Tongue (tissue), 2 donors: ENCODE results near the gene PDE4D. TPM values are rescaled to one million over a fixed set of nuclear protein-coding genes. Genes with fewer than 3 reads are reported as not detected.
"Not testable (repeated sequence)": the region's sequence is repeated elsewhere in the genome, so short reads cannot be mapped to it uniquely, and the experiment has no call there.

Source experiments
- DNase-seq: peaks from one replicate; pipeline ENCODE4 v3.0.0-alpha.2; 2015
- total RNA-seq: library from RNA; depleted of rRNA; stranded (reverse); fragments of >200 nt; gene quantifications from one replicate; pipeline ENCODE4 v1.2.3, GENCODE V29; 2014

The PDE4D gene
- total RNA-seq, 1 donor from 2014 or later, result 189 TPM

- DNase-seq, result no peak
These were observed 568.5 kb downstream of the PDE4D start for GRCh38 chr5:59325070-59325469.

DNA sequence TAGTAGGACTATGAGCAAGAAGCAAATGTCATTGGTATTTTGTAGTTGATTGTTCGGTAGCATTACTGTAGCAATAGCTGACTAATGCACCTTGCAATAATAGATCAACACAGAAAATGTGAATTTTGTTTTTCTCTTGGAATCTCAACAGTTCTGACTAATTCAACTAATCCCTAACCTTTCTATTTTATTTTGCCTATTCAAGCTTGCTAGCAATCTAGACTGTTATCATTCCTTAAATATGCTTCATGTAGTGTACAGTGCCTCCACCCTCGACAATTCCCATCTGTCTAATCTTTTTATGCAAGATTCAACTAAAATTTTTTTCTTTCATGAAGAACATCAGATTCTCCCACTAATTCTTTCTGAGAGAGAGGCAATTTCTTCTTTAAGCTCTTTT, 570.6 kb downstream of the PDE4D start:
- no peak for DNase-seq

GRCh38 chr5:59322058-59322457, 571.5 kb downstream of the PDE4D start:
- no peak for DNase-seq

DNA sequence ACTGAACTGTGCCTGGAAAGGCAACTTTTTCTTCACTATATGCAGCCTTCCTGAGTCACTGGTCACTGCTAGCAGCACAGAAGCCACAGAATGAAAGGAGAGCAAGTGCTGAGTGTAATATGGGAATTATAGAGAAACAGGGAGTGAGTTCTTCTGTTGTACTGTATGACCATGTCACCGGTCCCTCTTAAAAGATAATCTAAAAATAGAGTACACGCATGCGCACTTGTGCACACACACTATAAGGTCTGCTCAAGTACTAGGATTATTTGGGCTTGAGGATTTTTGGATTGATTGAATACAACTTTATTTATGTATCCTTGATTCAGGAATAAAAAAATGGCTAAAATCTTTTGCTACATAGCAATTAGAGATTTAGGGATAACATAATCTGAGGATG, 571.9 kb downstream of the PDE4D start:
- peak; percentile 41 for DNase-seq

DNA sequence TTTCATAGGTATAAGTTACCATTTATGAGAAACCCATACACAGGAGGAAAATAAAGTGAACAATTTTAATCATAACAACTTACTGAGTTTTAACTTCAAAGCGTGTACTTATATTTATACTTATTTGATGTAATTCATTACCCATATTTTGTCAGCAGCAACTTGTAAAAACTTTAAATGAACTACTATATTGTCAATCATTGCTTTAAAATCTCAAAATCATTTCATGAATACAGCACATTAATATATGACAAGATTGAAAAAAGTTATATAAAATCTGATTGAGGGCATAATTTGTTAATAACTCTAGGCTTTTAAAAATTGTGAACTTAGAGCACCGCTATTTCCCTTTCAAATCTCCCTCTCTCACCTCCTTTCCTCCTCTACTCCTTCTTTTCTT, 573.1 kb downstream of the PDE4D start:
- DNase-seq, result no peak

- peak; percentile 57 for DNase-seq
These were observed 574.3 kb downstream of the PDE4D start for GRCh38 chr5:59319250-59319649.

GRCh38 chr5:59317774-59318205, 575.7 kb downstream of the PDE4D start:
- no peak for DNase-seq

- DNase-seq, result peak; percentile 90
These were observed 576.3 kb downstream of the PDE4D start for GRCh38 chr5:59317023-59317773.

- no peak for DNase-seq
These were observed 581.3 kb downstream of the PDE4D start for GRCh38 chr5:59312223-59312622.

GRCh38 chr5:59308685-59309084, 584.8 kb downstream of the PDE4D start:
- not testable (repeated sequence) for DNase-seq

DNA sequence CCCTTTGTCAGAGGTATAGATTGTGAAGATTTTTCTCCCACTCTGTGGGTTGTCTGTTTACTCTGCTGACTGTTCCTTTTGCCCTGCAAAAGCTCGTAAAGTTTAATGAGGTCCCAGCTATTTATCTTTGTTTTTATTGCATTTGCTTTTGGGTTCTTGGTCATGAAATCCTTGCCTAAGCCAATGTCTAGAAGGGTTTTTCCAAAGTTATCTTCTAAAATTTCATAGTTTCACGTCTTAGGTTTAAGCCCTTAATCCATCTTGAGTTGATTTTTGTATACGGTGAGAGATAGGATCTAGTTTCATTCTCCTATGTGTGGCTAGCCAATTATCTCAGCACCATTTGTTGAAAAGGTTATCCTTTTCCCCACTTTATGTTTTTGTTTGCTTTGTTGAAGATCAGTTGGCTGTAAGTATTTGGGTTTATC, 590.2 kb downstream of the PDE4D start:
- DNase-seq, result not testable (repeated sequence)

DNA sequence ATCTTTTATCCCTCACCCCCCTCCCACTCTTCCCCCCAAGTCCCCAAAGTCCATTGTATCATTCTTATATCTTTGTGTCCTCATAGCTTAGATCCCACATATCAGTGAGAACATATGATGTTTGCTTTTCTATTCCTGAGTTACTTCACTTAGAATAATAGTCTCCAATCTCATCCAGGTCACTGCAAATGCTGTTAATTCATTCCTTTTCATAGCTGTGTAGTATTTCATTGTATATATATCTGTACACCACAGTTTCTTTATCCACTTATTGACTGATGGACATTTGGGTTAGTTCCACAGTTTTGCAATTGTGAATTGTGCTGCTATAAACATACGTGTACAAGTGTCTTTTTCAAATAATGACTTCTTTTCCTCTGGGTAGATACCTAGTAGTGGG, 591.0 kb downstream of the PDE4D start:
- not testable (repeated sequence) for DNase-seq

- no peak for DNase-seq
These were observed 591.8 kb downstream of the PDE4D start for GRCh38 chr5:59301727-59302126.

DNA sequence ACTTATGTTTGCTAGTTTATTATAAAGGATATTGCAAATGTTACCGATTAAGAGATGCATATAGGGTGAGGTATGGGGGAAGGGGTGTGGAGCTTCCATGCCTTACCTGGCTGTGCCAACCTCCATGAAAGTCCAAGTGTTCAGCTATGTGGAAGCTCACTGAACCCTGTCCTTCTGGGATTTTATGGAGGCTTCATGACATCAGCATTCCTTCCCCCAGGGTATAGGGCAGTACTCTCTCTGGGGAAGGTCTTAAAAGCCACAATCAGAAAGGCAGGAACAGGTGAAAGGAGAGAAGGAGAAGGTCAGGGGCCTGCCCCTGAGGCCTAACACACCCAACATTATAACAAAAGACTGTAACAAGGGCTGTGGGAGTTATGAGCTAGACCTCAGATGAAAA, 592.6 kb downstream of the PDE4D start:
- no peak for DNase-seq

- DNase-seq, result no peak
These were observed 594.5 kb downstream of the PDE4D start for GRCh38 chr5:59299006-59299405.

DNA sequence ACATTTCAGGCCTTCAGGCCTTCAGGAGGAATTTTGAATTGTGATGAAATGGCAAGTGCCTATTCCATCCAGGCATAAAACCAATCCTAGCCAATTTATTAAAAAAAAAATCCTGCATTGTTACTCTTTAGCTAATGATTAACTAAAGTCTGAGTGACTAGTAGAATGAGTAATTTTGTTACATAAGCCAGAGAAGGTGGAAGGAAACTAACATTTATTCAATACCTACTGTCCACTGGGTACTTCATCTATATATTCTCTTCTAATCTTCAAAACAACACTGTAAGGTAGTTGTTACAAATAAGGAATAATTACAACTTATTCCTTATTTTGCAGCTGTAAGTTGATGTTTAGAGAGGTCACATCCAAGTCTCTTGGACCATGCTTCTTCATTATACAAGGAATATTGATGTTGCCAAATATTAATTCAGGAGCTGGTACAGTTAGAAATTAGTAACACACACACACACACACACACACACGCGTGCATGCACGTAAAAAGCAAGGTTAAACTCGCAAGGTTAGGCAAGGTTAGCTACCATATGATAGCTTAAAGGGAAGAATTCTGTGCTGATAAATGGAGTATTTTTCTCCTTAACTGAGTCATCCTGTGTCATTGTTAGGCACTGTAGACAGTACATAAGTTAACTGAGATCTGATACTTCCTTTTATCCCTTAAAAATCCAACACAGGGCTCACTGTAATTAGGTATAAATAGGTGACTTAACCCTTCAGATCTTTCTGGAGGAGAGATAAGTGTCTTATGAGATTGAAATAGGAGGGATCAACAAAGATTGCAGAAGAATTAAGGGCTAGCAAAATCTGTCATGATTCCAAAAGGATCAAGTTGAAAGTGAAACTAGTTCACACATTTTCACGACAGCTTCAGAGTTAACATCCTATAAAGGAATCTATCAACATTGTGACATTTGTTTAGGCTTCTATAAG, 596.9 kb downstream of the PDE4D start:
- peak; percentile 48 for DNase-seq

DNA sequence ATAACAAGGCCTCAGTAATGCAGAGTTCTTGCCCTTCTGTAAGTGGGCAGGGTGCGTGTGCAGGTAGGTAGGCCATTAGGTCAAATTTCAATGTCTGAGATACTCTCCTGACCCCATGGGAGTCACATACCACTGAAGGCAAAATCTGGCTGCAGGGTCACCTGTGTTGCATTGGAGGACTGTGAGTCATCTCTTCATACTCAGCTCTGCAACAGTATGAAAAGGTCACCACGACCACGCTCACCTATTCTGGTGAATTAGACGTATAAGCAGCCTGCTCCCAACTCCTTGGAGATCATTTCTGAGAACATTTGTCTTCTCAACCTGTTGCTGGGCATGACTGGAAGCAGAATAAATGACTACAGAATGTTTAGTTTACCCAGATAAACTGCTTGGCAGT, 599.8 kb downstream of the PDE4D start:
- no peak for DNase-seq

- no peak for DNase-seq
These were observed 601.6 kb downstream of the PDE4D start for GRCh38 chr5:59291941-59292340.

DNA sequence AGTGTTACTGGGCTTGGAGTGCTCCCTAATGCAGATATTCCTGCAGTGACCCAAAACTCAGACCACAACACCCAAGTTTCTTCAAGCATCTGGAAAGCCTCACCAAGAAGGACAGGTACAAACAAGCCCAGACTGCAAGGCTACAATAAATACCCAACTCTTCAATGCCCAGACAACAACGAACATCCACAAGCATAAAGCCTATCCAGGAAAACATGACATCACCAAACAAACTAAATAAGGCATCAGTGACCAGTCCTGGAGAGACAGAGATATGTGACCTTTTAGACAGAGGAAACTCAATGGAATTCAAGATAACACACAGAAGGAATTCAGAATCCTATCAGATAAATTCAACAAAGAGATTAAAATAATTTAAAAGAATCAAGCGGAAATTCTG, 605.6 kb downstream of the PDE4D start:
- DNase-seq, result no peak

DNA sequence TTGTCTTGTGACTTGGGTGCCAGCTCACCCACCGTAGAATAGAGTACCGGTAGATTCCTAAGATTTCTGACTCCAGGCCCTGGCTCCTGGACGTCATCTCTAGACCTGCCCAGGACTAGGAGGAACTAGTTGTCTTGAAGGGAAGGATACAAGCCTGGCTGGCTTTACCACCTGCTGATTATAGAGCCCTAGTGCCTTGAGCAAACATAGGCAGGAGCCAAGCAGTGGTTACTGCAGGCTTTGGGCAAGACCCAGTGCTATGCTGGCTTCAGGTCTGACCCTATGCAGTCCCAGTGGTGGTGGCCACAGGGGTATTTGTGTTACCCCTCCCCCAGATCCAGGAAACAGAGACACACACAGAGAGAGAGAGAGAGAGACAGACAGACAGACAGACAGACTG, 606.2 kb downstream of the PDE4D start:
- no peak for DNase-seq

GRCh38 chr5:59286510-59286909, 607.0 kb downstream of the PDE4D start:
- no peak for DNase-seq

DNA sequence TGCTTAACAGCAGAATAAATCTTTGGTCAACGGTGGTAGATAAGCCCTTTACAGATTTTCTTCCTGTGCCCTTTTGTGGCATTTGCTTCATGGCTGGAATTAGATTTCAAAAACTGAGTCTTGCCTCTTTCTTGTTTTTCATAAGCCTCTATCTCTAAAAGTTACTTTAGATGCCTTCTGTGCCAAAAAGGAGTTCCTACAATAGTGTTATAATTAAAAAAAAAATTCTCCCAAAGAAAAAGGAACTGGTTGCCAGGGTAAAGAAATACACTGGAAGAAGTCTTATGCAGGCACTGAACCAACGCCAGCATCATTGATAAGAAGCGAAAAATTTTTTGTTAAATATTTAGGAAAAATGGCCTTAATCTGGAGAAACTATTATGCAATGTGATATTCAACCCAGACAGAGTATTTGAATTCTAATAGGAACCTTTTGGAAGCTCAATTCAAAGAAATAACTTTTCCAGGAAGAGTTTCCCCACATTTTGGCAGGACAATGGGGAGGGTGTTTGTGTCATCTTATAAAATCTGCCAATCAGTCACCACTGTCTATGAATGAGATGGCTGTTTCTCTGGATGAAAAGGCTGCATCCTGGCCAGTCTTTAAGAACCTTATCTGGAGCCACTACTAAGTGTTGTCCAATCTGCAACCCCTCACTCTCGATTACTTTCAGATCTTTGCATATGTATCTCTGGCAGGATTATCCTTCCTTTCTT, 608.1 kb downstream of the PDE4D start:
- DNase-seq, result no peak

DNA sequence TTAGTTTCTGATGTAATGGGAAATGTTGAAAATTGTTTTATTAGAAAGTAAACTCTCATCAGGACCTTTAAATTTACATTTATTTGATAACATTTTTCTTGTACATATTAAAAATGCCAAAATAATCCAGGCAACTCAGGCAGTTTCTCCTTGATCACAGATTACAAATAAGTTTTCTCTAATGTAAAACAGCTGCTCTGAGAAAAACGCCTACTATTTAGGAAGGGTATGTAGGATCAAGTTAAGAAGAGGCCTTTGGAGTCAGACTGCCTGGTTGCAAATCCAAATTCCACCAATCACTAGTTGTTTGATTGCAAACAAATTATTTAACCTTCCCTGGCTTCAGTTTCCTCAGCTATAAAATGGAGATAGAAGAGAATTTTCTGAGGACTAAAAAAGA, 610.8 kb downstream of the PDE4D start:
- no peak for DNase-seq
